GM21737 (cell line): Measurements from ENCODE around the gene CD33.
"Not testable (repeated sequence)": the region's sequence is repeated elsewhere in the genome, so short reads cannot be mapped to it uniquely, and the experiment has no call there.

Source experiments
- ATAC-seq: cut with Tn5 transposase; IDR thresholded peaks from one replicate; pipeline ENCODE4 v1.9.1; 2021; ENCODE audit warnings: mild to moderate bottlenecking, moderate library complexity; ENCODE audit not compliant: unreplicated experiment

CD33 gene

GRCh38 chr19:51224898-51225393 is at the start of gene CD33:
TSS of gene CD33 (plus strand) at chr19:51225080. CDS start at chr19:51225119, 39 bp downstream.
- ATAC-seq, result not testable (repeated sequence)

DNA sequence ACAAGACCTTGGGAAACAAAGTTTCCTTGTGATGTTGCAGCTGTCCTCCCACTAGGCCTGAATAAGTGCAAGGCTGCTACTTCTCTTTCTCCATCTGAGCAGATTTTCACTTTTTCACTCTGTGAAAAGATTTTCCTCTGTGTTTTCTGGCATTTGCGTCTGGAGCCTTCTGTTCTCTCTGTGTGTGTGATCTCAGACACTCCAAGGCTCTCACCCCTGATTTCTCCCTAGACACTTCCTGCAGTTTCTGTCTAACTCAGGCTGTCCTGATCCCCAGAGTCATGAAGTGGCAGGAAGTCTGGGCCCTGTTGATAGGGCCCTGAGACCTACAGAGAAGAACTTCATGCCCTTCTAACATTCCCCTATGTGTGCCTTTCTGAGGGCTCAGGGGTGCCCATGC is 45.6 kb upstream of the CD33 start:
- no peak for ATAC-seq

GRCh38 chr19:51181377-51181912 is 43.4 kb upstream of the CD33 start:
- no peak for ATAC-seq

- ATAC-seq, result no peak
Observed at GRCh38 chr19:51181913-51182419, 42.9 kb upstream of the CD33 start.

- no peak for ATAC-seq
Observed at GRCh38 chr19:51183629-51184028, 41.3 kb upstream of the CD33 start.

DNA sequence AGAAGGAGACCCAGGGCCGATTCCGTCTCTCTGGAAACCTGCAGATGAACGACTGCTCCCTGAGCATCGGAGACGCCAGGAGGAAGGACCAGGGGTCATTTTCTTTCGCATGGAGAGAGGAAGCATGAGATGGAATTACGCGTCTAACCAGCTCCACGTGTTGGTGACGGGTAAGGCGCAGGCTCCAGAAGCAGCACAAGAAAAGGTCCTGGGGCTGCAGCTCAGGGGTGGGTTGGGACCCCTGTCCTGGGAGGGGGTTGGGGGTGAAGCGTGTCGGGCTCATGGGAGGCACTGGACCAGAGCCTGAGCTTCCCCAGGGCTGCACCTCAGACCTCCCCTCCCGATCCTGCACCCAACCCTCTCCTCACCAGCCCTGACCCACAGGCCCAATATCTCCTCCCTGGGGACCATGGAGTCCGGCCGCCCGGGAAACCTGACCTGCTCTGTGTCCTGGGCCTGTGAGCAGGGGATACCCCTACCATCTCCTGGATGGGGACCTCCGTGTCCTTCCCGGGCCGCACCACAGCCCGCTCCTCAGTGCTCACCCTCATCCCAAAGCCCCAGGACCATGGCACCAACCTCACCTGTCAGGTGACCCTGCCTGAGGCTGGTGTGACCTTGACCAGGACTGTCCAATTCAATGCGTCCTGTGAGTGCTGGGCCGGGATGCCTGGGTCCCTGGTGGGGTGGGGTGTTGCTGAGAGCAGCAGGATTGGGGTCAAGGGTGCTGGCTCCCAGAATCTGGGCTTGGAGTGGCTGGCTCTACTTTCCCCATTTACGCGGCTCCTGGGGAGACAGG is 39.6 kb upstream of the CD33 start:
- no peak for ATAC-seq

GRCh38 chr19:51185868-51186215 is 39.0 kb upstream of the CD33 start:
- no peak for ATAC-seq

DNA sequence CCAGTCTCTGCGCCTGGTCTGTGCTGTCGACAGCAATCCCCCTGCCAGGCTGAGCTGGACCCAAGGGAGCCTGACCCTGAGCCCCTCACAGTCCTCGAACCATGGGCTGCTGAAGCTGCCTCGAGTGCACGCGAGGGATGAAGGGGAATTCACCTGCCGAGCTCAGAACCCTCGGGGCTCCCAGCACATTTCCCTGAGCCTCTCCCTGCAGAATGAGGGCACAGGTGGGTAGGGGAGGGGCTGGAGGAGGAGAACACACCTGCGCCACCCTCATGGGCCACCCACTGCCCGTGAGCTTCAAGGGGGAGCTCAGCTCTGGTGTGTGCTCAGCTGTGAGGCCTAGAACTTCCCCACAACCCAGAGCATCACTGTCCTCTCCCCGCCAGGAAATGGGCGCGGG is 38.6 kb upstream of the CD33 start:
- ATAC-seq, result no peak

DNA sequence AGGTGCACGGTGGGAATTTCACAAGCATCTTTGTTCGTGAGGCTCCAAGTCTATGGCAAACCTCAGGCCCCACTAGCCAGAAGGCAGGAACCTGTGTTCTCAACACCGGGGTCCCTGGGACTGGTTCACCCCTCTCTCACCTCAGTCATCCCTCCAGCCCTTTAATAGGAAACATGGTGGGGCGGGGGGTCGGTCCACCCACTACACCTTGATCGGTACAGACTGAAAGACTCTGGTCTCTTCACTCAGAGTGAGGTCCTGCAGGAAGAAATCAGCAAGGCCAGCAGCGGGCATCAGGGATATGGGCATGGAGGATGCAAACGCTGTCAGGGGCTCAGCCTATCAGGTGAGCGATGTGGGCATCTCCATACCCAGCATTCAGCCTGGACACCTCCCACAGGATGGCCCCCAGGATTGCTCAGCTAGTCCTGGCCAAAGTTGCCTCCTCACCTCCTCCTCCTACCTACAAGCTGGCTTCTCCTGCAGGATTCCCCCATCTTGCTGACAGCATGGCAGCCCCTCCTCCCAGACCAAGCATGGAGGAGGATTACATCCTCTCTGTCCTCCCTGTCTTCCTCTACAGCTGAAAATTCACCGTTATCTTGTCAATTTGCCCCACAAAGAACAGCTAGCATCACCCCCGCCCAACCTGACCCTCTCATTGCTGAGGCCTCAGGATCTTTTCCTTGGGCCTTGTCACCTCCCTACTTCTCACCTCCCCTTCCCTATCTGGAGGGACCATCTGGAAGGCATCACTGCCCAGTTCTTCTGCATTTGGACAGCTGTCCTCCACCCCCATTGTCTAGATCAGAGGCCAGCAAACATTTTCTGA is 37.3 kb upstream of the CD33 start:
- no peak for ATAC-seq

DNA sequence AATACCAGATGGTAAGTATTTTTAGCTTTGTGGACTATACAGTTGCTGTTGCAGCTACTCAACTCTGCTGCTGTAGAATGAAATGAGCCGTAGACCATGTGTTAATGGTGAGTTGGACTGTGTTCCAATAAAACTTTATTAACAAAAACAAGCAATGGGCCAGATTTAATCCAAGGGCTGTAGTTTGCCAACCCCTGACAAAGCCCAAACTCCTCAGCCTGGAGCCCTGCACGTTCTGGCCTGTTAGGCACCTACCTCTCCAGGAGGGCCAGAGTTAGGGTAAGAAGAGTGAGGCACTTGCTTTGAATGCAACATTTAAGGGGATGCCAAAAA is 36.7 kb upstream of the CD33 start:
- ATAC-seq, result no peak

DNA sequence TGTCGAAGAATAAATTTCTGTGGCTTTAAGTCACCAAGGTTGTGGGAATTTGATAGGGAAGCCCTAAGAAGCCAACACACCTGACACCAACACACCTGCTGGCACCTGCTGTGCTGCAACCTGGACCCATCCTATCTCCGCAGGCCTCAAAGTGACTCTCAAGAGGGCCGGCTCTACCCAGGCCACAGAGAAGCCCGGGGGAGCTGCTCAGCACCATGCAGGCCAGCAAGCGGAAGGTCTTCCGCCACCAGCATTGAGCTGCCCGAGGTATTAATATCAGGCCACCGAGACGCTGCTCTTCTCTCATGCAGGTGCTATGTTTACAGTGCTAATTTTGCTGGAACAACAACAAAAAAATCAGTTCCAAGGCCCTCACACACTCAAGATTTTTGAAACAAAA is 32.2 kb upstream of the CD33 start:
- ATAC-seq, result no peak

GRCh38 chr19:51194527-51195315 is 30.2 kb upstream of the CD33 start:
- no peak for ATAC-seq

GRCh38 chr19:51195316-51195586 is 29.6 kb upstream of the CD33 start:
- no peak for ATAC-seq

- ATAC-seq, result no peak
Observed at GRCh38 chr19:51195616-51196015, 29.3 kb upstream of the CD33 start.

- ATAC-seq, result no peak
Observed at GRCh38 chr19:51196181-51196580, 28.7 kb upstream of the CD33 start.

- no peak for ATAC-seq
Observed at GRCh38 chr19:51198641-51199040, 26.2 kb upstream of the CD33 start.

DNA sequence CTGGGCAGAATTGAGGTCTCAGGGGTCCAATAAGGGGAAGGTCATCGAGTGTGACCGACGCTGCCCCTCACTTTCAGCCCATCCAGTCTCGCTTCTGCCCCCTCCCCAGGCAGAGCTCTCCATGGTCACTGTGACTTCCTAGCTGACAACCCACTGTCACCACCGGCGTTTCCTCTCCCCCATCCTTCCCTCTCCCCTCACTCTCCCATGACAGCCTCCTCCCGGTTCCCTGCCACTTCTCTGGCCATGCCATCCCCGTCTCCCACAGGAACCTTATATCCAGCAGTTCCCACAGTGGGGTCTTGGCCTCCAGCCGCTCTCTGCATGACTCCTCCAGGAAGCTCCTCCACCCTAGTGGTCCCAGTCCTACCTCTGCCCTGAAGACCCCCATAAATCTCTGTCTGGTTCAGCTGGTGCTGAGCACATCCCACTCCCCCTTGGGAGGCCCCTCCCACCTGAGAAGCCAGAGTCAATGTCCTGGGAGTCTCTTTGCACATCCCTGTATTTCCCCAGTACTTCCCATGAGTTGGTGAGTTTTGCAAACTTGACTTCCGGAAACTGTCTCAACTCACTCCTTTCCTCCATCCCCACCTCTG is 24.7 kb upstream of the CD33 start:
- ATAC-seq, result no peak

DNA sequence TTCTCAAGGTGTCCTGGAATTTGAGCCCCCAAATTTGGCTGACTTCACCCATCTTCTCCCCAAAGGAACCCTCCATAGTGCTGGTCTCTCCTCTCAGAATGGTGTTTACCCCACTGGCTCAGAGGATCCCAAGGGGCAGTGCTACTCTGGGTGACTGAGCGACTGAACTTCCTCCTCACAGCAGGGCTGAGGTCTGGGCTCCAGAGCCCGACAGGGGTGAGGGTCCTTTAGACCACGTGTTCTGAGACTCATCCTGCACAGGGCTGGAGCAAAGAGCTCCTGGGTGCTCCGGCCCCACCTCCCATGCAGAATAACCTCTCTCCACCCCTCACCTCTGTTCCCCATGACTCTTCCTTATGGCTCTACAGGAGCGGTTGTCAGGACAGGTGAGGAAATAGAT is 23.2 kb upstream of the CD33 start:
- ATAC-seq, result no peak

GRCh38 chr19:51203916-51204315 is 21.0 kb upstream of the CD33 start:
- ATAC-seq, result no peak

GRCh38 chr19:51204321-51204720 is 20.6 kb upstream of the CD33 start:
- ATAC-seq, result no peak

DNA sequence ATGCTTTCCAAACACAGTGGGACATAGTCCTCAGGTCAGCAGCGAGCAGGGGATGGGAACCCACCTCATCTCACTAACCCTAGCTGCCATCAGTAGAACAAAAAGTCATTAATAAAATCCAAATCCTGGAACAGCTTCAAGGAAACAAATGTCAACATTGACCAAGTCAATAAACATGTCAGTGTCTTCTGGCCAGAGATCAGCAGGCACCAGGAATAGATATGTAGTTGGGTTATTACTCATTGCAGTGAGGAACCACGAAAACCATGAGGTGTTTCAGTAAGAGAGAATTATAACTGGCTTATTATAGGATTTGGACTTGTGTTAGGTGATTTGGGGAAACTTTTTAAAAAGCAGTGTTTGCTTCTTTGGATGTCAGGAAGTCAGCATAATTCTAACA is 17.1 kb upstream of the CD33 start:
- ATAC-seq, result no peak
